ENCODE data around the gene PRAMEF9.
"Not testable (repeated sequence)": the region's sequence is repeated elsewhere in the genome, so short reads cannot be mapped to it uniquely, and the experiment has no call there.

DNA sequence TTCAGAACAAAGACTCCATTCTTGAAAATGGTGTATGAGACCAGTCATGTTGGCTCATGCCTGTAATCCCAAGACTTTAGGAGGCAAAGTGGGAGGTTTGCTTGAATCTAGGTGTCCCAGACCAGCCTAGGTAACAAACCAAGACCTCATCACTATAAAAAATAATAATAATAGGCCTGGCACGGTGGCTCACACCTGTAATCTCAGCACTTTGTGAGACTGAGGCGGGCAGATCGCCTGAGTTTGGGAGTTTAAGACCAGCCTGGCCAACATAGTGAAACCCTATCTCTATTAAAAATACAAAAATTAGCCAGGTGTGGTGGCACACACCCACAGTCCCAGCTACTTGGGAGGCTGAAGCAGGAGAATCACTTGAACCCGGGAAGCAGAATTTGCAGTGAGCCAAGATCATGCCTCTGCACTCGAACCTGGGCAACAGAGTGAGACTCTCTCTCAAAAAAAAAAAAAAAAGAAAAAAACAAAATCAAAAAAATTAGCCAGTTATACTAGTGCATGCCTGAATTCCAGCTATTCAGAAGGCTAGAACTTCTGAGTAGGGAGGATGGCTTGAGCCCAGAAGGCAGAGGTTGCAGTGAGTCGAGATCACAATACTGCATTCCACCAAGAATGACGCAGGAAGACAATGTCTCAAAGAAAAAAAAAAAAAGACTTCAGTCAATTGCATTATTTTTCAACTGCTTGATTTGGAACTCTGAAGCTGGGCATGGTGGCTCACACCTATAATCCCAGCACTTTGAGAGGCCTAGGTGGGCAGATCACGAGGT, 55.8 kb downstream of the PRAMEF9 start:
- TF ChIP-seq, protein P1, sequence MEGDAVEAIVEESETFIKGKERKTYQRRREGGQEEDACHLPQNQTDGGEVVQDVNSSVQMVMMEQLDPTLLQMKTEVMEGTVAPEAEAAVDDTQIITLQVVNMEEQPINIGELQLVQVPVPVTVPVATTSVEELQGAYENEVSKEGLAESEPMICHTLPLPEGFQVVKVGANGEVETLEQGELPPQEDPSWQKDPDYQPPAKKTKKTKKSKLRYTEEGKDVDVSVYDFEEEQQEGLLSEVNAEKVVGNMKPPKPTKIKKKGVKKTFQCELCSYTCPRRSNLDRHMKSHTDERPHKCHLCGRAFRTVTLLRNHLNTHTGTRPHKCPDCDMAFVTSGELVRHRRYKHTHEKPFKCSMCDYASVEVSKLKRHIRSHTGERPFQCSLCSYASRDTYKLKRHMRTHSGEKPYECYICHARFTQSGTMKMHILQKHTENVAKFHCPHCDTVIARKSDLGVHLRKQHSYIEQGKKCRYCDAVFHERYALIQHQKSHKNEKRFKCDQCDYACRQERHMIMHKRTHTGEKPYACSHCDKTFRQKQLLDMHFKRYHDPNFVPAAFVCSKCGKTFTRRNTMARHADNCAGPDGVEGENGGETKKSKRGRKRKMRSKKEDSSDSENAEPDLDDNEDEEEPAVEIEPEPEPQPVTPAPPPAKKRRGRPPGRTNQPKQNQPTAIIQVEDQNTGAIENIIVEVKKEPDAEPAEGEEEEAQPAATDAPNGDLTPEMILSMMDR (IDR thresholded peaks at IDR 0.05; ENCODE audit: low read length) = not testable (repeated sequence)
- TF ChIP-seq EZH2phosphoT487 (IDR thresholded peaks at IDR 0.05; ENCODE audit: low read length) = not testable (repeated sequence)

Measured in MM.1S (cell line).